BE2C (cell line): ENCODE data around the gene CNOT10.

Experiments used
- DNase-seq: peaks from one replicate; pipeline ENCODE4 v3.0.0-alpha.2; 2020
- H3K27me3 ChIP-seq: fragments of 250-450 bp; sonication (Bioruptor Pico); 2 replicates; pipeline ENCODE4 v1.5.1; 2020; ENCODE audit warnings: mild to moderate bottlenecking
- H3K36me3 ChIP-seq: fragments of 250-450 bp; sonication (Bioruptor Pico); 2 replicates; pipeline ENCODE4 v1.5.1; 2020; ENCODE audit warnings: mild to moderate bottlenecking
- H3K4me1 ChIP-seq: fragments of 250-450 bp; sonication (Bioruptor Pico); 2 replicates; pipeline ENCODE4 v1.5.1; 2020
- H3K4me3 ChIP-seq: 2 replicates; pipeline ENCODE4 v1.5.1; 2011; ENCODE audit warnings: low read depth, low read length
- H3K9me3 ChIP-seq: fragments of 250-450 bp; sonication (Bioruptor Pico); 2 replicates; pipeline ENCODE4 v1.5.1; 2020
- TF ChIP-seq, protein P1 (sequence below): IDR thresholded peaks from 2 replicates; pipeline ENCODE4 v1.5.1; 2012; ENCODE audit warnings: mild to moderate bottlenecking, low read depth, low read length

Gene CNOT10

GRCh38 chr3:32700244-32700643, 15.3 kb downstream of the CNOT10 start:
- Histone ChIP-seq H3K4me3 (no peak overlapping the region), H3K9me3 (no peaks in the 10 kb centered on the region), H3K27me3 (no peaks in the 10 kb centered on the region), H3K36me3 (no peaks in the 10 kb centered on the region), H3K4me1 (no peaks in the 10 kb centered on the region)
- TF ChIP-seq, protein P1, sequence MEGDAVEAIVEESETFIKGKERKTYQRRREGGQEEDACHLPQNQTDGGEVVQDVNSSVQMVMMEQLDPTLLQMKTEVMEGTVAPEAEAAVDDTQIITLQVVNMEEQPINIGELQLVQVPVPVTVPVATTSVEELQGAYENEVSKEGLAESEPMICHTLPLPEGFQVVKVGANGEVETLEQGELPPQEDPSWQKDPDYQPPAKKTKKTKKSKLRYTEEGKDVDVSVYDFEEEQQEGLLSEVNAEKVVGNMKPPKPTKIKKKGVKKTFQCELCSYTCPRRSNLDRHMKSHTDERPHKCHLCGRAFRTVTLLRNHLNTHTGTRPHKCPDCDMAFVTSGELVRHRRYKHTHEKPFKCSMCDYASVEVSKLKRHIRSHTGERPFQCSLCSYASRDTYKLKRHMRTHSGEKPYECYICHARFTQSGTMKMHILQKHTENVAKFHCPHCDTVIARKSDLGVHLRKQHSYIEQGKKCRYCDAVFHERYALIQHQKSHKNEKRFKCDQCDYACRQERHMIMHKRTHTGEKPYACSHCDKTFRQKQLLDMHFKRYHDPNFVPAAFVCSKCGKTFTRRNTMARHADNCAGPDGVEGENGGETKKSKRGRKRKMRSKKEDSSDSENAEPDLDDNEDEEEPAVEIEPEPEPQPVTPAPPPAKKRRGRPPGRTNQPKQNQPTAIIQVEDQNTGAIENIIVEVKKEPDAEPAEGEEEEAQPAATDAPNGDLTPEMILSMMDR: no peak
- DNase-seq: no peak

DNA sequence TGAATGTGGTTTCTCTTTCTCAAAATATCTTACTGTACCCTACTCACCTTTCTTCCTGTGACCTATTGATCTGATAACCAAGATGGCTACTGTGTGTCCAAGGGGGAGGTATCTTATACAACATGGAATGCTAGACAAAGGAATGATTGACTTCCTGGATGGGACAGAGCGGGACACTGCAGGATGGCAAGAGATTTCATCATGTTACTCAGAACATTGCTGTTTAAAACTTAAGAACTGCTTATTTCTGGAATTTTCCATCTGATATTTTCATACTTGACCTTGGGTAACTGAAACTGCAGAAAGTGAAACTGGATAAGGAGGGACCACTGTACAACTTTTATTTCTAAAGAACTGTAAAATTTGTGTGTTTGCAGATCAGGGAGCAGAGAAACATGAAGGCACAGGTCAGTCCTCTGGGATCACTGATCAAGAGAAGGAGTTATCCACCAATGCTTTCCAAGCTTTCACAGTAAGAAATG, 18.5 kb downstream of the CNOT10 start:
- no peaks in the 10 kb centered on the region for H3K4me1 ChIP-seq
- DNase-seq: no peak
- no peaks in the 10 kb centered on the region for H3K9me3 ChIP-seq
- TF ChIP-seq, protein P1: no peak
- H3K27me3 ChIP-seq: no peaks in the 10 kb centered on the region
- H3K36me3 ChIP-seq: no peaks in the 10 kb centered on the region
- H3K4me3 ChIP-seq: no peak overlapping the region

- Histone ChIP-seq H3K27me3 (no peaks in the 10 kb centered on the region), H3K36me3 (no peaks in the 10 kb centered on the region), H3K4me1 (no peaks in the 10 kb centered on the region), H3K9me3 (no peaks in the 10 kb centered on the region), H3K4me3 (no peak overlapping the region)
- TF ChIP-seq, protein P1: no peak
- DNase-seq: no peak
Measured at GRCh38 chr3:32705232-32705631, 20.2 kb downstream of the CNOT10 start.

- Histone ChIP-seq H3K9me3 (no peaks in the 10 kb centered on the region), H3K4me1 (no peaks in the 10 kb centered on the region), H3K4me3 (no peak overlapping the region), H3K36me3 (no peaks in the 10 kb centered on the region), H3K27me3 (no peaks in the 10 kb centered on the region)
- TF ChIP-seq, protein P1: no peak
- DNase-seq: no peak
Measured at GRCh38 chr3:32706348-32707025, 21.5 kb downstream of the CNOT10 start.

GRCh38 chr3:32707026-32707370, 22.0 kb downstream of the CNOT10 start:
- H3K27me3 ChIP-seq: no peaks in the 10 kb centered on the region
- DNase-seq: no peak
- H3K9me3 ChIP-seq: no peaks in the 10 kb centered on the region
- no peaks in the 10 kb centered on the region for H3K36me3 ChIP-seq
- no peak overlapping the region for H3K4me3 ChIP-seq
- TF ChIP-seq, protein P1: no peak
- H3K4me1 ChIP-seq: no peaks in the 10 kb centered on the region

GRCh38 chr3:32708672-32709283, 23.8 kb downstream of the CNOT10 start:
- H3K4me3 ChIP-seq: no peak overlapping the region
- TF ChIP-seq, protein P1: no peak
- no peaks in the 10 kb centered on the region for H3K27me3 ChIP-seq
- H3K9me3 ChIP-seq: no peaks in the 10 kb centered on the region
- DNase-seq: no peak
- no peaks in the 10 kb centered on the region for H3K4me1 ChIP-seq
- H3K36me3 ChIP-seq: no peaks in the 10 kb centered on the region
